SK-N-SH treated with all-trans-retinoic acid at 6 μM for 48 hours (cell line): ENCODE data around the gene POLDIP2.

ENCODE experiments used
- CSRNP3 ChIP-seq: fragments of 250-450 bp; sonication (Bioruptor Pico); IDR thresholded peaks from 2 replicates; pipeline ENCODE4 v1.5.1; 2021; ENCODE audit warnings: mild to moderate bottlenecking, moderate library complexity
- ESRRG ChIP-seq: fragments of 250-450 bp; sonication (Bioruptor Pico); IDR thresholded peaks from 2 replicates; pipeline ENCODE4 v1.6.1; 2021; ENCODE audit warnings: mild to moderate bottlenecking
- GLIS3 ChIP-seq: fragments of 250-450 bp; sonication (Bioruptor Pico); IDR thresholded peaks from 2 replicates; pipeline ENCODE4 v1.5.0; 2020; ENCODE audit warnings: mild to moderate bottlenecking, moderate library complexity
- OSR1 ChIP-seq: fragments of 250-450 bp; sonication (Bioruptor Pico); IDR thresholded peaks from 2 replicates; pipeline ENCODE4 v1.8.0; 2022; ENCODE audit warnings: moderate library complexity, mild to moderate bottlenecking, inconsistent platforms
- PATZ1 ChIP-seq: fragments of 250-450 bp; sonication (Bioruptor Pico); IDR thresholded peaks from 2 replicates; pipeline ENCODE4 v1.8.0; 2020; ENCODE audit warnings: mild to moderate bottlenecking, moderate library complexity, borderline replicate concordance
- POU6F1 ChIP-seq: fragments of 250-450 bp; sonication (Bioruptor Pico); IDR thresholded peaks from 2 replicates; pipeline ENCODE4 v1.8.0; 2021; ENCODE audit warnings: low read depth, mild to moderate bottlenecking, moderate library complexity, borderline replicate concordance
- SNAI2 ChIP-seq: fragments of 250-450 bp; sonication (Bioruptor Pico); IDR thresholded peaks from 2 replicates; pipeline ENCODE4 v1.5.0; 2020; ENCODE audit warnings: mild to moderate bottlenecking, moderate library complexity
- TOX ChIP-seq: fragments of 250-450 bp; sonication (Bioruptor Pico); IDR thresholded peaks from 2 replicates; pipeline ENCODE4 v1.8.0; 2021; ENCODE audit warnings: mild to moderate bottlenecking, moderate library complexity, borderline replicate concordance
- TSHZ2 ChIP-seq: fragments of 250-450 bp; sonication (Bioruptor Pico); IDR thresholded peaks from 2 replicates; pipeline ENCODE4 v1.5.0; 2020; ENCODE audit warnings: mild to moderate bottlenecking, moderate library complexity
- ZC3H10 ChIP-seq: fragments of 250-450 bp; sonication (Bioruptor Pico); IDR thresholded peaks from 2 replicates; pipeline ENCODE4 v1.5.1; 2021; ENCODE audit warnings: mild to moderate bottlenecking, moderate library complexity
- ZFP3 ChIP-seq: fragments of 250-450 bp; sonication (Bioruptor Pico); IDR thresholded peaks from 2 replicates; pipeline ENCODE4 v1.5.0; 2020; ENCODE audit warnings: mild to moderate bottlenecking, moderate library complexity
- ZFP30 ChIP-seq: fragments of 450-650 bp; formaldehyde crosslinking; IDR thresholded peaks from 2 replicates; pipeline ENCODE4 v1.5.0; 2022; ENCODE audit warnings: mild to moderate bottlenecking, moderate library complexity
- ZNF8 ChIP-seq: fragments of 450-650 bp; formaldehyde crosslinking; IDR thresholded peaks from 2 replicates; pipeline ENCODE4 v1.5.0; 2020; ENCODE audit warnings: mild to moderate bottlenecking, moderate library complexity

DNA sequence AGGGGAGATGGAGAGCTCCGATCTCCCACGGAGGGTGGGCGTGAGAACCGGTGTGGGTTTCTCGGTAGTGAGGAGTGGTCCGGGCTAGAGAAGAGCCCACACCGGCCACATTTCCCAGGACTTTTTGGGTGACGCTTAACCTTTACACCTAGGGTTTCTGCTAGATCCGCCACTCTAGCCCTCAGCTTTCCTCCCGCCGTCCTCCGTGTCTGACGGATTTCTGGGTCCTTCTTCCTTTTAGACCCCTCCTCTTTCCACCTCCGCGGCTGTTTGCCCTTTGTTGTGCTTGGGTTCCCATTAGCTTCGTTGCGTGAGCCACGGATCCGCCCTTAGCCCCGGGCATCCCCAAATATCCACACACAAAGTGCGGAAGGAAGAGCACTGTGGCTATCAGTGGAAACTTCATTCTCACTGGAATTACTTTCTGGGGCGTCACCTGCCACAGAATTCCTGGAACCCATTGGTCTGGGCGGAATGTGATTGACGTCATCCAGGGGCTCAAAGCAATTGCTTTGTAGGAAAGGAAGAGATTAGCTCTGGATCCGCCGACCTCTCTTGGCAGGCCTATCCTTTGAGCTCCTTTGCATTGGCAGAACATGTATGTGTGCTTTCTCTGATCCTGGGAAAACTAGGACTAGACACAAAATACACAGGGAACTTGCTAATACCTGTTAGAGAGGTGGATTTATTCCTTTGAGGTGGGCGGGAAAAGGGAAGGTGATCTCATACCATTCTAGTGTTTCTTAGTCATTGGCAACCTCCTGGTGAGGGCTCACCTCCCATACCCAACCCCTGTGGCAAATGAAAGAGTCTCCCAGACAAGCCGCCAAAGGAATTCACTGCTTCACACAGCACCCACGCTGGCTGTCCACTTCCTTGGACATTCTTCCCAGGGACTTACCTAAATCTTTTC lies 21.1 kb downstream of the POLDIP2 start:
- TF ChIP-seq SNAI2 (CRISPR knock-in tag), result no peak
- TF ChIP-seq PATZ1 (CRISPR knock-in tag), result no peak; the same call in 1 of the 2 replicates
- TF ChIP-seq ZFP3 (CRISPR knock-in tag), result no peak
- no peak for TF ChIP-seq OSR1
- no peak for TF ChIP-seq ZFP30 (CRISPR knock-in tag)
- TF ChIP-seq GLIS3 (CRISPR knock-in tag), result no peak
- TF ChIP-seq TSHZ2 (CRISPR knock-in tag), result no peak
- TF ChIP-seq TOX (CRISPR knock-in tag), result no peak; the same call in 1 of the 2 replicates
- no peak for TF ChIP-seq ZC3H10 (CRISPR knock-in tag)
- no peak for TF ChIP-seq POU6F1 (CRISPR knock-in tag)
- no peak for TF ChIP-seq ESRRG (CRISPR knock-in tag)
- no peak for TF ChIP-seq CSRNP3 (CRISPR knock-in tag)
- no peak for TF ChIP-seq ZNF8 (CRISPR knock-in tag)
